Activated CD4-positive, CD25-positive, alpha-beta regulatory T cell treated with anti-CD3 and anti-CD28 coated beads, Interleukin-2, amount 50 U/mL, for 16 hours (primary cell): Measurements from ENCODE around the gene CD300H.

Source experiments
- DNase-seq: peaks from one replicate; pipeline ENCODE4 v3.0.0-alpha.2; 2020; ENCODE audit warnings: low read depth, low spot score

Gene CD300H

GRCh38 chr17:74549343-74549742 is 18.0 kb downstream of the CD300H start:
- DNase-seq: no peak

GRCh38 chr17:74547736-74548135 is 19.6 kb downstream of the CD300H start:
- DNase-seq: no peak

GRCh38 chr17:74547264-74547663 is 20.0 kb downstream of the CD300H start:
- DNase-seq: no peak

- DNase-seq: no peak
Observed at GRCh38 chr17:74546586-74546985, 20.7 kb downstream of the CD300H start.

GRCh38 chr17:74545843-74546230 is 21.5 kb downstream of the CD300H start, which contains the start of gene CD300C:
Gene CD300C, minus strand, starts transcription at chr17:74546115. Its CDS starts 333 bp downstream, at chr17:74545782.
- DNase-seq: no peak

GRCh38 chr17:74544991-74545842 is 22.1 kb downstream of the CD300H start:
- DNase-seq: no peak

- no peak for DNase-seq
Observed at GRCh38 chr17:74543891-74544760, 23.2 kb downstream of the CD300H start.

GRCh38 chr17:74543406-74543805 is 23.9 kb downstream of the CD300H start:
- DNase-seq: no peak

- DNase-seq: no peak
Observed at GRCh38 chr17:74542727-74543383, 24.5 kb downstream of the CD300H start.

GRCh38 chr17:74542166-74542565 is 25.1 kb downstream of the CD300H start:
- no peak for DNase-seq

- no peak for DNase-seq
Observed at GRCh38 chr17:74541176-74542111, 25.9 kb downstream of the CD300H start.

- DNase-seq: no peak
Observed at GRCh38 chr17:74539281-74539820, 28.0 kb downstream of the CD300H start.

- no peak for DNase-seq
Observed at GRCh38 chr17:74536890-74537289, 30.4 kb downstream of the CD300H start.

- no peak for DNase-seq
Observed at GRCh38 chr17:74532115-74532514, 35.2 kb downstream of the CD300H start.

- no peak for DNase-seq
Observed at GRCh38 chr17:74531231-74531761, 36.0 kb downstream of the CD300H start, which contains the start of gene CD300LB. Gene CD300LB, minus strand, starts transcription at chr17:74531475. Its CDS starts 125 bp downstream, at chr17:74531350.

GRCh38 chr17:74530831-74531150 is 36.5 kb downstream of the CD300H start:
- DNase-seq: no peak

- no peak for DNase-seq
Observed at GRCh38 chr17:74529243-74529642, 38.1 kb downstream of the CD300H start.

- DNase-seq: no peak
Observed at GRCh38 chr17:74528491-74529199, 38.7 kb downstream of the CD300H start.

GRCh38 chr17:74527756-74528155 is 39.6 kb downstream of the CD300H start:
- DNase-seq: no peak

- DNase-seq: no peak
Observed at GRCh38 chr17:74527081-74527480, 40.2 kb downstream of the CD300H start.
